ENCODE data around the gene DOLPP1.

DNA sequence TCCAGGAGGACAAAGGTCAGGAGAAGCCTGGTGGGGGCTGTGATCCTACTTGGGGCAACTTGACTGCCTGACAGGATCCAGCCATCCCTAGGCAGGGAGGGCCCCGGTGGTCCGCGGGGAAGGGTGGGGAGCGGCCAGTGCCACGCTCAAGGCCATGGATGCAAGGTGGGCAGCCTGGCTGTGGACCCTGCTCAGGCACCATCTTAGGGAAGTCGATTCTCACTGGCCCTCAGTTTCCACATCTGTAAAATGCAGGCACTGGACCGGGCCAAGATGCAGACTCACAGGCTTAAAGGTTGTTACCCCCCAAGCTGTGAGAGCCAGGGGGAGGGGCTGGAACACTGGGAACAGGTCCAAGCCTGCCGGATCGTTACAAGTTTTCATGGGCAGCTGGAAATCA is 8.7 kb upstream of the DOLPP1 start:
- TF ChIP-seq SMC3 (IDR thresholded peaks at IDR 0.05; ENCODE audit: low read depth, low read length) (no peak), RCOR1 (IDR thresholded peaks at IDR 0.05; ENCODE audit: low read length) (no peak), FOXM1 (IDR thresholded peaks at IDR 0.05; ENCODE audit: low read depth) (no peak), EP300 (IDR thresholded peaks at IDR 0.05; ENCODE audit: borderline replicate concordance in 1 of 2, low read depth in 1 of 2, low read length in 1 of 2) (no peak), SIN3A (IDR thresholded peaks at IDR 0.05; ENCODE audit: borderline replicate concordance, low read depth, low read length) (no peak), CHD2 (IDR thresholded peaks at IDR 0.05; ENCODE audit: low read length, partially characterized antibody) (no peak), POLR2AphosphoS5 (IDR thresholded peaks at IDR 0.05; ENCODE audit: low read depth, low read length) (no peak), JUND (IDR thresholded peaks at IDR 0.05) (no peak)
- TF ChIP-seq, protein P1, sequence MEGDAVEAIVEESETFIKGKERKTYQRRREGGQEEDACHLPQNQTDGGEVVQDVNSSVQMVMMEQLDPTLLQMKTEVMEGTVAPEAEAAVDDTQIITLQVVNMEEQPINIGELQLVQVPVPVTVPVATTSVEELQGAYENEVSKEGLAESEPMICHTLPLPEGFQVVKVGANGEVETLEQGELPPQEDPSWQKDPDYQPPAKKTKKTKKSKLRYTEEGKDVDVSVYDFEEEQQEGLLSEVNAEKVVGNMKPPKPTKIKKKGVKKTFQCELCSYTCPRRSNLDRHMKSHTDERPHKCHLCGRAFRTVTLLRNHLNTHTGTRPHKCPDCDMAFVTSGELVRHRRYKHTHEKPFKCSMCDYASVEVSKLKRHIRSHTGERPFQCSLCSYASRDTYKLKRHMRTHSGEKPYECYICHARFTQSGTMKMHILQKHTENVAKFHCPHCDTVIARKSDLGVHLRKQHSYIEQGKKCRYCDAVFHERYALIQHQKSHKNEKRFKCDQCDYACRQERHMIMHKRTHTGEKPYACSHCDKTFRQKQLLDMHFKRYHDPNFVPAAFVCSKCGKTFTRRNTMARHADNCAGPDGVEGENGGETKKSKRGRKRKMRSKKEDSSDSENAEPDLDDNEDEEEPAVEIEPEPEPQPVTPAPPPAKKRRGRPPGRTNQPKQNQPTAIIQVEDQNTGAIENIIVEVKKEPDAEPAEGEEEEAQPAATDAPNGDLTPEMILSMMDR (IDR thresholded peaks at IDR 0.05) = no peak
- TF ChIP-seq, protein P2, sequence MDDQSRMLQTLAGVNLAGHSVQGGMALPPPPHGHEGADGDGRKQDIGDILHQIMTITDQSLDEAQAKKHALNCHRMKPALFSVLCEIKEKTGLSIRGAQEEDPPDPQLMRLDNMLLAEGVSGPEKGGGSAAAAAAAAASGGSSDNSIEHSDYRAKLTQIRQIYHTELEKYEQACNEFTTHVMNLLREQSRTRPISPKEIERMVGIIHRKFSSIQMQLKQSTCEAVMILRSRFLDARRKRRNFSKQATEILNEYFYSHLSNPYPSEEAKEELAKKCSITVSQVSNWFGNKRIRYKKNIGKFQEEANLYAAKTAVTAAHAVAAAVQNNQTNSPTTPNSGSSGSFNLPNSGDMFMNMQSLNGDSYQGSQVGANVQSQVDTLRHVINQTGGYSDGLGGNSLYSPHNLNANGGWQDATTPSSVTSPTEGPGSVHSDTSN (IDR thresholded peaks at IDR 0.05) = no peak
- TF ChIP-seq, protein P3, sequence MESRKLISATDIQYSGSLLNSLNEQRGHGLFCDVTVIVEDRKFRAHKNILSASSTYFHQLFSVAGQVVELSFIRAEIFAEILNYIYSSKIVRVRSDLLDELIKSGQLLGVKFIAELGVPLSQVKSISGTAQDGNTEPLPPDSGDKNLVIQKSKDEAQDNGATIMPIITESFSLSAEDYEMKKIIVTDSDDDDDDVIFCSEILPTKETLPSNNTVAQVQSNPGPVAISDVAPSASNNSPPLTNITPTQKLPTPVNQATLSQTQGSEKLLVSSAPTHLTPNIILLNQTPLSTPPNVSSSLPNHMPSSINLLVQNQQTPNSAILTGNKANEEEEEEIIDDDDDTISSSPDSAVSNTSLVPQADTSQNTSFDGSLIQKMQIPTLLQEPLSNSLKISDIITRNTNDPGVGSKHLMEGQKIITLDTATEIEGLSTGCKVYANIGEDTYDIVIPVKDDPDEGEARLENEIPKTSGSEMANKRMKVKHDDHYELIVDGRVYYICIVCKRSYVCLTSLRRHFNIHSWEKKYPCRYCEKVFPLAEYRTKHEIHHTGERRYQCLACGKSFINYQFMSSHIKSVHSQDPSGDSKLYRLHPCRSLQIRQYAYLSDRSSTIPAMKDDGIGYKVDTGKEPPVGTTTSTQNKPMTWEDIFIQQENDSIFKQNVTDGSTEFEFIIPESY (IDR thresholded peaks at IDR 0.05; ENCODE audit: borderline replicate concordance, low read depth) = no peak

Data from SK-N-SH (cell line).